Immature natural killer cell (primary cell): ENCODE measurements around the gene PITPNC1. TPM values are rescaled to one million over a fixed set of nuclear protein-coding genes. Genes with fewer than 3 reads are reported as not detected.
A peak's percentile ranks its signal among the peaks of the same experiment; 100 is the strongest.
"Not testable (repeated sequence)": the region's sequence is repeated elsewhere in the genome, so short reads cannot be mapped to it uniquely, and the experiment has no call there.

ENCODE experiments used
- DNase-seq, 3 donors: peaks; one replicate each; pipeline ENCODE4 v3.0.0; 2022; ENCODE audit warnings: mixed read lengths in 1 of 3
- H3K27ac Mint-ChIP-seq, 6 donors: one replicate each; pipeline ENCODE4 v1.8.0; 2020; ENCODE audit warnings: mixed read lengths in 6 of 6, mild to moderate bottlenecking in 5 of 6, inconsistent platforms in 4 of 6, moderate library complexity in 3 of 6
- H3K27me3 Mint-ChIP-seq, 3 donors: one replicate each; pipeline ENCODE4 v1.8.0; 2020 to 2021; ENCODE audit warnings: low read depth in 3 of 3, mild to moderate bottlenecking in 3 of 3, mixed read lengths in 3 of 3, moderate library complexity in 3 of 3, inconsistent platforms in 1 of 3
- H3K36me3 Mint-ChIP-seq, 3 donors: one replicate each; pipeline ENCODE4 v1.8.0; 2020; ENCODE audit warnings: mixed read lengths in 3 of 3, inconsistent platforms in 2 of 3, mild to moderate bottlenecking in 2 of 3
- H3K4me1 Mint-ChIP-seq, 2 donors: one replicate each; pipeline ENCODE4 v1.8.0; 2020; ENCODE audit warnings: inconsistent platforms in 2 of 2, mild to moderate bottlenecking in 2 of 2, mixed read lengths in 2 of 2, moderate library complexity in 1 of 2
- H3K4me3 Mint-ChIP-seq, 5 donors: one replicate each; pipeline ENCODE4 v1.8.0; 2020; ENCODE audit warnings: mild to moderate bottlenecking in 5 of 5, mixed read lengths in 5 of 5, inconsistent platforms in 3 of 5, moderate library complexity in 3 of 5
- H3K9me3 Mint-ChIP-seq, 6 donors: one replicate each; pipeline ENCODE4 v1.8.0; 2020; ENCODE audit warnings: mild to moderate bottlenecking in 6 of 6, mixed read lengths in 6 of 6, inconsistent platforms in 4 of 6, moderate library complexity in 3 of 6
- polyA plus RNA-seq, 3 donors: library from polyadenylated mRNA; unstranded; fragments of 300-500 nt; fragmentation: Illumina TruSeq; gene quantifications; one replicate each; pipeline ENCODE4 v1.2.3, GENCODE V29; 2021

The PITPNC1 gene
- polyA plus RNA-seq, result 100 to 1,000 TPM; 119 to 155 (median 150) TPM

- Mint-ChIP-seq H3K4me3 (peak within 1 kb of the TSS; percentile 86 to 96 (median 93)), H3K9me3 (no peaks in the 10 kb centered on the region), H3K36me3 (peaks cover 3 to 9% (median 3%) of the 10 kb centered on the region in 3 donors), H3K4me1 (peaks cover 44 to 45% of the 10 kb centered on the region in 2 donors), H3K27me3 (peaks cover 9 to 14% (median 9%) of the 10 kb centered on the region in 3 donors), H3K27ac (peak within 1 kb of the TSS; percentile 81 to 96 (median 92))
- peak; percentile 92 to 93 (median 92) for DNase-seq
Measured at GRCh38 chr17:67376737-67377487, at the start of gene PITPNC1. Gene PITPNC1 (plus strand): TSS chr17:67377281.

- Mint-ChIP-seq H3K4me1 (peaks cover 0 to 2% of the 10 kb centered on the region in 2 donors), H3K27ac (no peak overlapping the region), H3K36me3 (no peaks in the 10 kb centered on the region), H3K4me3 (no peak overlapping the region), H3K27me3 (peaks cover 0 to 1% (median 0%) of the 10 kb centered on the region in 3 donors), H3K9me3 (no peaks in the 10 kb centered on the region)
- DNase-seq, result no peak
Measured at GRCh38 chr17:67328026-67328425, 49.1 kb upstream of the PITPNC1 start.

DNA sequence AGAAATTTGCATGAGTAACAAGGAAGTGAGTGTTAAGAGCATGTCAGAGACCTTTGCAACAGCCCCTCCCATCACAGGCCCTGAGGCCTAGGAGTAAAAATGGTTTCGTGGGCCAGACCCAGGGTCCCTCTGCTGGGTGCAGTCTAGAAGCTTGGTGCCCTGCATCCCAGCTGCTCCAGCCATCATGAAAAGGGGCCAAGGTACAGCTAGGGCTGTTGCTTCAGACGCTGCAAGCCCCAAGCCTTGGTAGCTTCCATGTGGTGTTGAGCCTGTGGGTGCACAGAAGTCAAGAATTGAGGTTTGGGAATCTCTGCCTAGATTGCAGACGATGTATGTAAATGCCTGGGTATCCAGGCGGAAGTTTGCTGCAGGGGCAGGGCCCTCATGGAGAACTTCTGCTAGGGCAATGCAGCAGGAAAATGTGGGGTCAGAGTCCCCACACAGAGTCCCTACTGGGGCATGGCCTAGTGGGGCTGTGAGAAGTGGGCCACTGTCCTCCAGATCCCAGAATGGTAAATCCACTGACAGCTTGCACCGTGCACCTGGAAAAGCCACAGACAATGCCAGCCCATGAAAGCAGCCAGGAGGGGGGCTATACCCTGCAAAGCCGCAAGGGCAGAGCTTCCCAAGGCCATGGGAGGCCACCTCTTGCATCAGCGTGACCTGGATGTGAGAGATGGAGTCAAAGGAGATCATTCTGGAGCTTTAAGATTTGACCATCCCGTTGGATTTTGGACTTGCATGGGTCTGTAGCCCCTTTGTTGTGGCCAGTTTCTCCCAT, 45.5 kb upstream of the PITPNC1 start:
- DNase-seq, H3K27me3 Mint-ChIP-seq, H3K4me1 Mint-ChIP-seq, H3K4me3 Mint-ChIP-seq, H3K27ac Mint-ChIP-seq, H3K36me3 Mint-ChIP-seq, H3K9me3 Mint-ChIP-seq: not testable (repeated sequence)

- not testable (repeated sequence) for H3K4me1 Mint-ChIP-seq, H3K4me3 Mint-ChIP-seq, H3K36me3 Mint-ChIP-seq, DNase-seq, H3K9me3 Mint-ChIP-seq, H3K27ac Mint-ChIP-seq, H3K27me3 Mint-ChIP-seq
Measured at GRCh38 chr17:67332162-67332508, 44.9 kb upstream of the PITPNC1 start.

- no peak for DNase-seq
- H3K4me3 Mint-ChIP-seq, result no peak overlapping the region
- H3K27ac Mint-ChIP-seq, result no peak overlapping the region
- no peaks in the 10 kb centered on the region for H3K9me3 Mint-ChIP-seq
- no peaks in the 10 kb centered on the region for H3K4me1 Mint-ChIP-seq
- peaks cover 5 to 8% (median 7%) of the 10 kb centered on the region in 3 donors for H3K36me3 Mint-ChIP-seq
- H3K27me3 Mint-ChIP-seq, result no peaks in the 10 kb centered on the region
Measured at GRCh38 chr17:67335245-67335835, 41.7 kb upstream of the PITPNC1 start.

DNA sequence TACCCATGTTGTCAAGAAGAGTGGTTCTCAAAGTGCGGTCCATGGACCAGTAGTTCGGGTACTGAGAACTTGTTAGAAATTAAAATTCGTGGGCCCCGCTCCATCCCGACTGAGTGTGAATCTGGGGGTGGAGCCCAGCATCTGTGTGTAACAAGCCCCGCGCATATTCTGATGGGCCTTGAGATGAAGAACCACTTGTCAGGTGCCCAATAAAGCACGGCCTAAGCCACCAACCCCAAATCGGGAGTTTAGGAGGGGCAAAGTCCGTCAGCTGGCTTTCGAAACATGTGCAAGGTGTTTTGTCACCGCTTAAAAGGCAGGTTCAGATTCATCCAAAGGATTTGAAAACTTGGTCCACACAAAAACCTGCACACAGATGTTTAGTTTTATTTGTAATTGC, 40.2 kb upstream of the PITPNC1 start:
- no peak overlapping the region for H3K4me3 Mint-ChIP-seq

DNA sequence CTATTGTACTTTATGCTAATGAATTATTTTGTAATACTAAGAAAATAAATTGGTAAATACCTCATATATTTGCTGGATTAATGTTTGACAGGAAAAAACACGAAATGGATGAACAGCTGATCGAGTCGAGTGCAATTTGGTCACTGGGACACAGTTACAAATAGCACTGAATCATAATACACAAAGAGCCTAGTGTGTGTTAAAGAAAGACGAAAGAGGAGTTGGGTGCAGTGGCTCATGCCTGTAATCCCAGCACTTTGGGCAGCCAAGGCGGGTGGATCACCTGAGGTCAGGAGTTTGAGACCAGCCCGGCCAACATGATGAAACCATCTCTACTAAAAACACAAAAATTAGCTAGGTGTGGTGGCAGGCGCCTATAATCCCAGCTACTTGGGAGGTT, 38.7 kb upstream of the PITPNC1 start:
- H3K4me1 Mint-ChIP-seq, H3K9me3 Mint-ChIP-seq, H3K4me3 Mint-ChIP-seq, DNase-seq, H3K27me3 Mint-ChIP-seq: not testable (repeated sequence)
- peak overlapping the region in 2 of 6 donors; percentile 3 to 45 for H3K27ac Mint-ChIP-seq
- H3K36me3 Mint-ChIP-seq, result peaks cover 11 to 30% (median 22%) of the 10 kb centered on the region in 3 donors

More for the DNA sequence above, 40.2 kb upstream of the PITPNC1 start:
- Mint-ChIP-seq H3K27me3 (no peaks in the 10 kb centered on the region), H3K9me3 (no peaks in the 10 kb centered on the region), H3K27ac (peak overlapping the region in 3 of 6 donors; percentile 21 to 63 (median 25)), H3K4me1 (no peaks in the 10 kb centered on the region), H3K36me3 (peaks cover 8 to 19% (median 16%) of the 10 kb centered on the region in 3 donors)
- no peak for DNase-seq

GRCh38 chr17:67343237-67343636, 33.8 kb upstream of the PITPNC1 start:
- peaks cover 26 to 60% (median 41%) of the 10 kb centered on the region in 3 donors for H3K36me3 Mint-ChIP-seq
- H3K27ac Mint-ChIP-seq, result peak overlapping the region in 2 of 6 donors; percentile 10 to 79
- H3K9me3 Mint-ChIP-seq, result no peaks in the 10 kb centered on the region
- no peak for DNase-seq
- H3K4me1 Mint-ChIP-seq, result no peaks in the 10 kb centered on the region
- no peak overlapping the region for H3K4me3 Mint-ChIP-seq
- H3K27me3 Mint-ChIP-seq, result peaks cover 0 to 4% (median 2%) of the 10 kb centered on the region in 3 donors

DNA sequence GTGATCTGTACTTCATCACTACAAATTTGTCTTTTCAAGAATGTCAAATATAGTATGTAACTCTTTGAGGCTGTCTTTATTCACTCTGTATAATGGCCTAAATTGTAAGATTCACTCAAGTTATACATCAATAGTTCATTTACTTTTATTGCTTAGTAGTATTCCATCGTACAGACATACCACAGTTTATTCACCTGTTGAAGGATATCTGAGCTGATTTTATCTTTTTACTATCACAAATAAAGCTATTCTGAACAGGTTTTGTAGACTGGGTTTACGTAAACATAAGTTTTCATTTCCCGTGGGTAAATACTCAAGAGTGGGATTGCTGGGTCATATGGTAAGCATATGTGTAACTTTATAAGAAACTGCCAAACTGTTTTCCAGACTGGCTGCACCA, 29.3 kb upstream of the PITPNC1 start:
- peaks cover 27 to 46% (median 27%) of the 10 kb centered on the region in 3 donors for H3K36me3 Mint-ChIP-seq
- no peak overlapping the region for H3K27ac Mint-ChIP-seq
- H3K9me3 Mint-ChIP-seq, result no peaks in the 10 kb centered on the region
- H3K27me3 Mint-ChIP-seq, result peaks cover 0 to 4% (median 2%) of the 10 kb centered on the region in 3 donors
- no peak for DNase-seq
- no peak overlapping the region for H3K4me3 Mint-ChIP-seq
- no peaks in the 10 kb centered on the region for H3K4me1 Mint-ChIP-seq

DNA sequence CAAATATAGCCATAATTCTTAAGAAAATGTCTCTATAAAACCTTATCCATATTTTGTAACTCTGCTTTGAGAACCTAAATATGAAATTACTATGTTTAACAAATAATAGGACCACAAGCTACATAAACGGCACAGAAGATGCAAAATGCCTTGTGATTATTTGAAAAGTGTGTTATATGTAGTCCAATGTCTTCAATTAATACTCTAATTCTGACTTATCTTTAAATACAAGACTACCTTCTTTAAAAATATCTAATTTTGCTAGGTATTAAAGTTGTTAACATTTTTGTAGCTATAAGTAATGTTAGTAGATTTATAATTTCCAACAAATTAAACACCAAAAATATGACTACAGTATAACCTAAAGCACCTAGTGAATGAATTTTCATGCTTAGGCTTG, 27.7 kb upstream of the PITPNC1 start:
- Mint-ChIP-seq H3K4me3 (no peak overlapping the region), H3K27me3 (peaks cover 0 to 2% (median 2%) of the 10 kb centered on the region in 3 donors), H3K27ac (no peak overlapping the region), H3K4me1 (peaks cover 0 to 7% of the 10 kb centered on the region in 2 donors), H3K9me3 (no peaks in the 10 kb centered on the region), H3K36me3 (peaks cover 23 to 47% (median 29%) of the 10 kb centered on the region in 3 donors)
- no peak for DNase-seq

GRCh38 chr17:67353161-67353560, 23.9 kb upstream of the PITPNC1 start:
- H3K36me3 Mint-ChIP-seq, result peaks cover 16 to 33% (median 18%) of the 10 kb centered on the region in 3 donors
- H3K4me1 Mint-ChIP-seq, result peaks cover 3 to 7% of the 10 kb centered on the region in 2 donors
- H3K9me3 Mint-ChIP-seq, result no peaks in the 10 kb centered on the region
- DNase-seq, result no peak
- peaks cover 0 to 2% (median 0%) of the 10 kb centered on the region in 3 donors for H3K27me3 Mint-ChIP-seq
- H3K27ac Mint-ChIP-seq, result no peak overlapping the region
- H3K4me3 Mint-ChIP-seq, result no peak overlapping the region

DNA sequence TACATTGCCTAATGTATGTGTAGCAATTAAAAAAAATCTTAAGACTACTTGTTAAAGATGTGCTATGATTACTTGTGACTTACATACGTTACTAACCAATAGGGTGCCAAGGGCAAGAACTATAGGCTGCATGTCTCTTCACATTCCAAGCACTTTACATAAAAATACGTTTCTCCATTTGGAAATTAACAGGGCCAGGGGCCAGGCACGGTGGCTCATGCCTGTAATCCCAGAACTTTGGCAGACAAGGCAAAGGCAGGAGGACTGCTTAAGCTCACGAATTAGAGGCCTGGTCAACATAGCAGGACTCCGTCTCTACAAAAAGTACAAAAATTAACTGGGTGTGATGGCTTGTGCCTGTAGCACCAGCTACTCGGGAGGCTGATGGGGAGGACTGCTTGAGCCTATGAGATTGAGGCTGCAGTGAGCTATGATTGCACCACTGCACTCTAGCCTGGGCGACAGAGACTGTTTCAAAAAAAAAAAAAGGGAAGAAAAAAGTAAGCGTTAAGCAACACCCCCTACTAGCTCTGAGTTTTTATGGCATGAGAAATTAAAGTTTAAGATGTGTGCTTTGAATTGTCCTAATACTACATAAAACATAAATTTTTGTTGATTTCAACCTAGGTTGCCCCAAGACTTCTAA, 23.0 kb upstream of the PITPNC1 start:
- DNase-seq, result no peak
- Mint-ChIP-seq H3K27me3 (peaks cover 0 to 2% (median 1%) of the 10 kb centered on the region in 3 donors), H3K9me3 (no peaks in the 10 kb centered on the region), H3K27ac (no peak overlapping the region), H3K4me1 (peaks cover 9 to 14% of the 10 kb centered on the region in 2 donors), H3K4me3 (no peak overlapping the region), H3K36me3 (peaks cover 16 to 33% (median 18%) of the 10 kb centered on the region in 3 donors)

DNA sequence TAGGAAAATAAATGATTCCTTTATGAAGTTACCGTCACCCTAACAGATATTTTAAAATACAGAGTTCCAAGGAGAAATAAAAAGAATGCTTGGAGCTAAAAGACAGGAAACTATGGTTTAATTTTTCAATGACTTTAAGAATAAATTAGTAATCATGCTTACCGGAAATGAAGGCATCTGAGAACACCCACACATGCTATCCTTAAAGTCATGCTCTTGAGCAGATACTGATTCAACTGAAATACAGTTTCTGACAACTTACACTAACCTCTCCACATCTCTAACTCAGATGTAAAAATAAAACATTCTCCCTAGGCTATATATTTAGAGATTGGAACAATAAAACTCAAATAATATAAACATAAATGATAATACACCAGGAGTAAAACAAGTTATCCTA, 18.5 kb upstream of the PITPNC1 start:
- Mint-ChIP-seq H3K27me3 (peaks cover 0 to 2% (median 2%) of the 10 kb centered on the region in 3 donors), H3K4me1 (peaks cover 39 to 59% of the 10 kb centered on the region in 2 donors), H3K27ac (peak overlapping the region in 4 of 6 donors; percentile 18 to 66 (median 58)), H3K4me3 (no peak overlapping the region), H3K36me3 (peaks cover 10 to 26% (median 18%) of the 10 kb centered on the region in 3 donors), H3K9me3 (no peaks in the 10 kb centered on the region)
- DNase-seq, result no peak
